HG02642 (cell line): Measurements from ENCODE around the gene SLC18B1.

Experiments used
- ATAC-seq: cut with Tn5 transposase; IDR thresholded peaks from one replicate; pipeline ENCODE4 v1.9.1; 2021; ENCODE audit warnings: mild to moderate bottlenecking; ENCODE audit not compliant: unreplicated experiment, poor library complexity

Gene SLC18B1

DNA sequence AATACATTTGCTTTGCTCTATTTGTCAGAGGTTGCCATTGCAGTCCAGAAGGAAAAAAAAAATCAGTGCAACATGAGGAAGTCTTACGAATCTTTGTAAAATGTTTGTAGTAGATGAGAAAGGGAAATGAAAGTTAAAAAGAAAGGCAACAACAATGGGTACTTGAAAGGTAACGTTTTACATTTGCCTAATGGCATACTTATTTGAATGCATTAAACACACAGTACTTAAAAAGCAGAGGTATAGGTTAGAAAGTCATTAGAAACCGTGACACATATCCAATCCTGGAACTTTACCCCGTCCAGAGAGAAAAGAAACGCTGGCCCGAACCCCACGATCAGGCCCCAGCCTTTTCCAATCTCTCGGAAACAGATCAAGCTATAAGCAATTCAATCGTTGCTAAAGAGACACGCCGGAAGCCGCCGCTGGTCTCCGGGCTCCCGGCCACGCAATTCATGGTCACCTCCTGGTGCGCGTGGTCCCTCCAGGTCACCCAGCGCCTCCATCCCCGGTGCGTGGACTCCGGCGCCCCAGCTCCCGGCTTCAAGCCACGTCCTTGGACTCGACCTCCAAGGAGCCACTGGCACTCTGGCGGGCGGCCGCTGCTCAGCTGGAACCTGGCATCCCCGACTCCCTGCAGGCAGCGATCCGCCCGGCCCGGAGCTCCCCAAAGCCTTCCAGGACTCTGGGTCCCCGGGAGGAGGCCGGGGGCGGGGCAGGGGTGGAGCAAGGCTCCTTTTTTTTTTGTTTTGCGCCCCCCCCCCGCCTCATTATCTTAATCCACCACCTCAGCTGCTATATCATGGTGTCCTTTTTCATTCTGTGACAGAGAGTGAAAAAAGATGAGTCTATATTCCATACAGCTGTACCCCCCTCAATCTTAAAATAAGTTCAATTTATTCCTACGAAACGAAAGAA, at the start of gene SLC18B1:
TSS of gene SLC18B1 (minus strand) at position 687 of the 918 bp plus-strand sequence. CDS start at position 506, 181 bp downstream.
- ATAC-seq: peak; percentile 65

DNA sequence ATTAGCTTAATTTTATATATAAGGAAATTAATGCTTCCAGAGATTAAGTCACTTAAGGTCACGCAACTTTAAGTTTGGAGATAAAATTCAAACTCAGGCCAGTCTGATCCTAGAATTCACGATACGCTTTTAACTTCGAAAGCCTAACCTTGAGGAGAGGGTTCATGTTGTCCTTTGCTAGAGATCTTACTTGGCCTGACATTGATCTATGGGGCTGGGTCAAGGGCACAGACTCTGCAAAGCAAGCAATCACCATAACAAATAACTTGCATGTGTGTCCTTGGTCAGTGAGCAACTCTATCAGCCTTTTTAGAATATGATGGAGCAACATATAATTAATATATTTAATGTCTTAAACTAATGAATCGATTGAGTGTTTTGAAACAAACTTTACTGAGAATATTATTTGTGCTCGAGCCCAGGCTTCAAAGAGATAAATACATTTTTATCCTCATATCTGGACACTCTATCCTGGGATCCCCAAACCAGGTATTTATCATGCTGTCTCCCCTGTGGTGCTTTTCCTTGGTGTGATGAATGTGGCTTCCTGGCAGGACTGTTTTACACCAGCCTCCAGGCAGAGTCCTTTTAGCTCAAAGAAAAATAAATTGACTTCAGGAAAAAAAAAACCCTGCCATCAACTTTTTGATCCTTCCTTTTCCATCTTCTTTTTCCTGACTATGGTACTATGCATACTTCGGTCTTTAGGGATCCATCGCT, 45.0 kb upstream of the SLC18B1 start:
- ATAC-seq: no peak

DNA sequence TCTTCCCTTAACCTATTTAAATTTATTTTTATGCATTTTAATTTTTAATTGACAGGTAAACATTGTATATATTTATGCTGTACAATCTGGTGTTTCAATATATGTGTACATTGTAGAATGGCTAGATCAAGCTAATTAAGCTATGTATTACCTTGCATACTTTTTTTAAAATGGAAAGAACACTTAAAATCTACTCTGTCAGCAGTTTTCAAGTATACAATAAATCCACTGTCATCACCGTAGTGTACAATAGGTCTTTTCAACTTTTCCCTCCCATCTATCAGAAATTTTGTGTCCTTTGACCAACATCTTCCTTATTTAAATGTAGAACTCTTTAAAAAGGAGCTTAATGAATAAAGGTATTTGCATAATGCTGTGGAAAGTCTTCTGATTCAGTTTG, 43.5 kb upstream of the SLC18B1 start:
- no peak for ATAC-seq

DNA sequence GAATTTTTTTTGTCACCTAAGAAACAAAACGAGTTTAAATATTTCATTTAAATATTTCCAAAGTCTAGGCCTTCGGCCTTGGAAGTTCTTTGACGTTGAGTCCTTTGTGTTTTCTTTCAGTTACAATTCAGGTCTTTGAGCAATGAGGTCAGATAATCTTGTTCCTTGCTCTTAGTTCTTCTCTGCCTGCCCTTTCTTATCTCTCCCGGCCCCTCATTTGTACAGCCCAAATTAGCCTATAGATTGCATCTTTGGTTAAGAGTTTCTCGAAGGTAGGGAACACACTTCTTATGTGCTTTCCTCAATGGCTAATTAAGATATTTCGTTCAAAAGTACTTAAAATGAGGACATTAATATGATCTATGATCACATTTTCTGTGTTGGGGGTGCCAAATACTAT, 34.5 kb upstream of the SLC18B1 start:
- no peak for ATAC-seq

DNA sequence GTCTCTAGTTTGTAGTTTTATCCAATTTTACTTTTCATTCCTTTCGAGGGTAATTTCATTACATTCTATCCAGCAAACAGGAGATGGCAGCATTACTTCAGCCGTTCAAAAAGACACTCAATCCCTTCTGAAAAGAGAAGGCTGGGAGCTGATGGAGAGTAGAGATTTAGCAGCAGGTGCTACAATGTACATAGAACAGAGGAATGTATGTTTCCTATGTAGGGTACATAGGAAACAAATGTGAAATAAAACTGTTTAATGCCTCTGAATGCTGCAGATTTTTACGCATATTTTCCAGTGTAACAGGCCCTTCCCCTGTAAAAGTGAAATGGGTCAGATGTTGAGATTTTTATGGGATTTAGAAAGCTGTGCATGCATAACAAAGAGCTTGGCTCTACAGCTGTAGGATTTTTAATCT, 31.9 kb upstream of the SLC18B1 start:
- ATAC-seq: no peak

DNA sequence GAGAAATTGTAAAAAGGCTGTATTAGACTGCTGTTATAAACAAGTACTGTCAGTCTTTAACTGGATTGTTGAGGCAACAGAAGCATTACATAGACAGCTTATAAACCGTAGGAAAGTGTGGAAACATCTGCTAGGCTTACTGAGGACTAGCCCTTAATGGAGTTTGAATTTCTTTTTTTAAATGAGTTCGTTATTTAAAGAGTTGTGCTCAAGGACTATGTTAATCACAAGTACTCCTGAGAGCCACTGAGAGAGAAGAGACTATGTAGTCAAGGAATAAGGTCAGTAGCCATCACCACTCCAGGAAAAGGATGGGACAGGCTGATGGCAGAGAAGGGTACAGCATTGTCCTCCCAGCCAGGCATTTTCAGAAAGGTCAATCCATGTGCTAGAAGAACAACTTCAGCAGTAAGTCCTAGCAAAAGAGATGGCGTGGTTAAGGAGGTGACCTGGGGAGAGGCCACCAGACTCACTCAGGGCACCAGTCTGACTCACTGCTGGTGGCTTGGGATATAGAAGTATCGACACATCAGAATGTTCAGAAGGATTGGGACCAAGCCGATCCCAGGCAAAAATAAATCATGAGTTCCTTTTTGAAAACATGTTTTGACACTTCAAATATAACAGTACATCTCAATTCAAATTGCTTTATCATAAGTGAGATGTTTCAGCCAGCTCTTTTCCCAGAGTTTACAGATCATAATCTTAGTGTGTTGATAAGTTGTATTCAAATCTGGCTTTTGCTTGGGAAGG, 22.4 kb upstream of the SLC18B1 start:
- no peak for ATAC-seq

DNA sequence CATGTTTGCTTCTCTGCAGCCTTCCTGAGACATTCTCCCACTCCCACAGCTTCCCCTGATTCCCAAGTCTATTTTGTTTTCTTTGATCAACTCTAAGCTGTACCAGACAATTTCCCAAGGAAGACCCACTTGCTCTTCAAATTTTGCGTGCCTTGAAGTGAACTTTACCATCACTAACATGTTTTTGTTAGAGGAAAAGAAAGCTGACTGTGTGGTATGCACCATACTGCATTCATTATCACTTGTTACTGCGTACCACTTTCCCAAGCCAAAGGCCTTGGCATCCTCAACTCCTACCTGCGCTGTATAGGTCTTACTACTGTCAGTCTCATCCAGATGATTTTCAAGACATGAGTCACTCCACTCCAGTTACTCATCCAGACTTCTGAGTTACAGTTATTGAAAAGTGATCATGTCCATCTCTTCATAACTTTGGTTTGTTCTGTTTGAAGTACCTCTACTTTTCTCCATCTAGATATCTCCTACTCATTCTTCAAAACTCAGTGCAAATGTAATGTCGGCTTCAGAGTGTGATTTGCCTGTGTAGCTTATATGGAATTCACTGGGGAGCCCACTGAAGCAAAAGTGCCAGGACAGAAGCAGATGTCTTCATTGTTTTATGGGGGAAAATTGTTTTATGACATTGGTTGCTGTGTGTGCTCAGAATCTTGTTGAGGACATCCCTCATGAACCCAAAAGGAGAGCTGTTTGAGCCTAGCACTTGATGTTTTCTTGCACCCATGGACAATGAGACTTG, 21.1 kb upstream of the SLC18B1 start:
- ATAC-seq: no peak

DNA sequence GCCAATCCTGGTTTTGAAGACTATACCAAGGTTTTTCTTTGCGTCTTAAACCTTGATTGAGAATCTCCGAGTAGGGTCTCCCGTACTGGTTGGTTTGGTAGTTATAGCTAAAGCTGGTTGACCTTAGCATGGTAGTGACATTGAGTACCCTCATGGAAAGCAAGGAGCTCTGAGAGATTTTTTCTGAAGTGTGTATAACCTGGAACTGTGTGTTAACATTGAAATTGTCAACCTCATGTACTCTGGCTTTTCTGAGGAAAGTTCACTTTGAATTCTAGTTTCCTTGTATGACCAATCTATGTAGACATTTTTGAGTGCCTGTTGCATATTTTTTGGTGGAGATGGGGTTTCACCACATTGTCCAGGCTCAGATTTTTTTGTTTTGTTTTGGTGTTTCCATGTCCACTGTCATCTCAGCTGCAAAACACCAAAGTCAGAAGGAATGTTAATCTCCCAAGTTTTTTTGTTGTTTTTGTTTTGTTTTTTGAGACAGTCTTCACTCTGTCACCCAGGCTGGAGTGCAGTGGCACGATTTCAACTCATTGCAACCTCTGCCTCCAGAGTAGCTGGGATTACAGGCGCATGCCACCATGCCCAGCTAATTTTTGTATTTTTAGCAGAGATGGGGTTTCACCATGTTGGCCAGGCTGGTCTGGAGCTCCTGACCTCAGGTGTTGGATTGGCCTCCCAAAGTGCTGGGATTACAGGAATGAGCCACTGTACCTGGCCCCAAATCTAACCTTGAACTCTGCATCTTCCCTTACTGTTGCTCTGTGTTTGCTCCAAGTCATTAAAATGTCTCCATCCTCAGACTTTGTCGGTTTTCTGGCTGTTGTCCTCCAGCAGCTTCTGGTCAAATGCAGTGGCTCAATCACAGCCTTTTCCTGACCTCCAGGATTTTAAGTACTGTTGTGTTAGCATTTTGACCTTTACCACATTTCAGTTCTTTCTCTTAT, 20.2 kb upstream of the SLC18B1 start:
- no peak for ATAC-seq

DNA sequence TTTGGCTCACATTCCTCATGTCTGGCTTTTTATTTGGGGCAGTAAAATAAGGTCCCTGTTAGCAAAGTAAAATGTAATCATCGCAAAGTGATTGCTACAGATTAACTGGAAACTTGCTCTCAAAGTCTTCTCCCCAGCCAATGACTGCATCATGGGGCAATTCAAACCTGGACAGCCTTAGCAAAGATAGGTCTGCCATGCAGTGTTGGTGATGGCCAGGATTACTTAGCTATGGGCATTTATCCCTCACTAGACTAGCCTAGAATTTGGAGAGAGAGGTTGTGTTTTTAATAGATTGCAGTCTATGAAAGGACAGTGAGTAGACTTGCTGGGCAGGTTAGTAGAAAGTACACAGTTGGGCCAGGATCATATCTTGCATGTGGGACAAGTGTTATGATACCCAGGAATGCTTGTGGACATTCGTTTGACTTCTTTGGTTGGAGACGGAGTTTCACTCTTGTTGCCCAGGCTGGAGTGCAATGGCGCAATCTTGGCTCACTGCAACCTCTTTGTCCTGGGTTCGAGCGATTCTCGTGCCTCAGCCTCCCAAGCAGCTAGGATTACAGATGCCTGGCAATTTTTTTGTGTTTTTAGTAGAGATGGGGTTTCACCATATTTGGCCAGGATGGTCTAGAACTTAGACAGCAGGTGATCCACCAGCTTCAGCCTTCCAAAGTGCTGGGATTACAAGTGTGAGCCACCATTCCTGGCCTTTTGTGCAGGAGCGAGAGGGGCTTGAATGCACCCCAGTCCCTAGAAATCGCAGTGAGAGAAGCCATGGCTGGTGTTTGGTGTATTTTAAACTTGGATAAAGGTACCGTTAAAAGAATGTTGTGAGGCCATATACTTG, 19.3 kb upstream of the SLC18B1 start:
- ATAC-seq: no peak

DNA sequence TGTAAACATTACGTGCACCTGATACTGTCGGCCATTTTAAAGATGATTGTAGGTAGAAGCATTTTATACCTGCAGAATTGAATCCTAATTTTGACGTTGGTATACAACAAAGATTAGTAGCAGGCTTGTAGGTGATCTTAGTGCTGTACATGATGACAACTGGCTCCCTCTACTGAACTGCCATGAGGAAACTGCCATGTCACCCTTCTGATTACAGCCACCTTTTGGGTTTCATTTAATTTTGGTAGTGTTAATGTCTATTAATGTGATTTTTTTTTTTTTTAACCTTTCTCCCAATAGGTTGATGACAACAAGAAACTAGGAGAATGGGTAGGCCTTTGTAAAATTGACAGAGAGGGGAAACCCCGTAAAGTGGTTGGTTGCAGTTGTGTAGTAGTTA, 18.2 kb upstream of the SLC18B1 start:
- no peak for ATAC-seq

DNA sequence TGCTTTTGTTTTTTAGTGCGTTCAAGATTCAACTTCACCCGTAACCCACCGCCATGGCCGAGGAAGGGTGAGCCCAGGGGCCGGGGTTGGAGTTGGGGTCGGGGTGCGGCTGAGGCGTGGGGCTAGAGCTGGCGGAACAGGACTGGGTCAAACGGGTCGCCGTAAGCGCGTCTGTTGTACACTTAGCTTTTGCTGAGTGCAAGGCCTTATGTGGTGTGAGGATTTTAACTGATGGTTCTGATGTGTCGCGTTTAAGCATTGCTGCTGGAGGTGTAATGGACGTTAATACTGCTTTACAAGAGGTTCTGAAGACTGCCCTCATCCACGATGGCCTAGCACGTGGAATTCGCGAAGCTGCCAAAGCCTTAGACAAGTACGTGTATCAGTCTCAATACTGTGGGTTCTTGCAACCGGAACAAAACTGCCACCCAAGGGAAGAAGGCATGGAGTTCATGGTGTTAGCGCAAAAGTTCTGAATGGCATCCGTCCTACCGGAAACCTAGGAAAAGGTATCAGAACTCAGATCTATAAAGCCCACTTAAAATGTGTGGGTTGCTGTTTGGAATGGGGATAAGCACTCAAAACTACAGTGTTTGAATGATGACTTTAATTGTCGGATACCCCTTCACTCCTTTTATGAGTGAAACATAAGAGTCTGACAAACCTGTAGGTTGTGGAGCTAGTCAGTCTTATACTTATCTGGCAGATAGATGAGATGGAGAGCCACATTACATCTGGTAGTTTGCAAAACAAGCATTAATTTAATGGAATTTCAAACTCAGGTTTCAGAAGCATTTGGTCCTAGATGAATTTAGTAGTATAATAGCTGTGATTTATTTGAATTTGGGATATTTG, 16.5 kb upstream of the SLC18B1 start:
- peak; percentile 23 for ATAC-seq

DNA sequence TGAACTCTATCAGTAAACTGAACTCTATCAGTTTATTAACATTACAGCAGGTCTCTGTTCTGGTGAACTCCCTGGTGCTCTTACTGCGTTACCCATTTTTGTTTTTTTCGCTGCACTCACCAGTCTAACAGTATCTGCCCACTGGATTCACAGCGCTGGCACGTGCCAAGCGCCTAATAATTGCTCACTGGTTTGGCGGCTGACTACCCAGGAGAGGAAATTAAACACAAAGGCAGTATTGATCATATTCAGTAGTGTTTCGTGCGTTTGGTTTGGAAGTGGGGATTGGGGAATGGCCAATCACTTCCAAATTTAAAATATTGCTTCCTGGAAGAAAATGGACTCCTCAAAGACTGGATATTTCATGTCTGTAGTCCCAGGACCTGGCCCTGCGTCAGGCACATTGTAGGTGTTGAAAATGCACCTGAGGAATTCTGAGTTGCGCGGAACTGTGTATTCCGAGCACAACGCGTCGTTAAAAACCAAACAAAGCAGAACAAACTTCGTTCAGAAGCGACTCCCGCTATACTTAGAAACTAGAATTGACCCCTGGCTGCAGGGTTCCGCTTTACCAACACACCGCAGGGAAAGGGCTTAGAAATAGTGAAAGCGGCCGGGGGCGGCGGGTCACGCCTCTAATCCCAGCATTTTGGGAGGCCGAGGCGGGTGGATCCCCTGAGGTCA, 14.9 kb upstream of the SLC18B1 start:
- peak; percentile 27 for ATAC-seq

DNA sequence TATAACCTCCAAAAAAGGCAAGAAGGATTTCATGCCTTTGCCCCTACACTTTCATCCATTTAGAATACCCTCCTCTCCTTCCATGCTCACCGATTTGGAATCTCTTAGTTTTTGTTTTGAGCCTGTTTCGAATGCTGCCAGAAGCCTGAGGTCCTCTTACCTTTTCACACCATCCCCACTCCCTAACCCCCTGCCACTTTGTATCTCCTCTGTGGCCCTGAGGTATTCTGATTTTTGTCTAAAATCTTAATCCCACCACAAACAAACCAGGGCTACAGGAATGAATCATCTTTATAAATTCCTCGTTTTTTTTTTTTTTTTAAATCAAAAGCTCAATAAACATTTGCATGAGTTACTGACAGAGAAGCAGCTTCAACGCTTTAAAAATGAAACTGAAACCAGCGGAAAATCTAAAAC, 14.3 kb upstream of the SLC18B1 start:
- peak; percentile 5 for ATAC-seq

DNA sequence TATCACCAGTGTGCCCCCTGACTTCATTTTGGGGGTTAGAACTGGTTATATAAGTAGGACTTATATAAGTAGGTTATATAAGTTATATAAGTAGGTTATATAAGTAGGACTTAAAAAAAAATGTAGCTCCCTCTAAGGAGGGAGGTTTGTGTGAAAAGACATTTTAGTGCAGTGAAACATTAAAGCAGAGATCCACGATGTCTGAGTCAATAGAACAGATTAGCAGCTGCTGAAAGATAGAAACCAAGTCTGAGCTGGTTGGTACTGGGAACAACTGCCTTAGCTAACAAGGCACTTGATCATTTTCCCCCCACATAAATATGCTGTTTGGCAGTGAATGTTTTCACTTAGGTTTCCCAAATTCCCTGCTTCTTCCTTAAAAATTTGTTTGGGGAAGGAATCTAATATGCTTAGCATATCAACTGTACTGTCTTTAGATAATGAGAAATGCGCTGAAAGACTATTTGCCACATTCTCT, 13.9 kb upstream of the SLC18B1 start:
- ATAC-seq: no peak

DNA sequence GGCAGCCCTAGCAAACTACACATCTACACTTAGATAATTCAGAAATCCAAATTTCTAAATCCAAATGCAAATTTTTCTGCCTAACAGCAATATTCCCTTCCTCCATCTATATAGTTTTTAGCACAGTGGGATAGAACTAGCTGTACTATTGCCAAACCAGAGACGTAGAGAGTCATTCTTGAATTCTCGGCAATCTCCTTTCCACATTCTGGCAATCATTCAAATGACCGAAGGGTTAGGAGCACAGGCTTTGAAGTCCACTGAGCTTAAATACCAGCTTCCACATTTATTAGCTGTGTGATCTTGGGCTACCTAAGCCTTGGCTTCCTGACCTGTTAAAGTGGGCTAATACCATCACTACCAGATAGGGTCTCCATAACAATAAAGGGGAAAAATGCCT, 12.8 kb upstream of the SLC18B1 start:
- no peak for ATAC-seq

DNA sequence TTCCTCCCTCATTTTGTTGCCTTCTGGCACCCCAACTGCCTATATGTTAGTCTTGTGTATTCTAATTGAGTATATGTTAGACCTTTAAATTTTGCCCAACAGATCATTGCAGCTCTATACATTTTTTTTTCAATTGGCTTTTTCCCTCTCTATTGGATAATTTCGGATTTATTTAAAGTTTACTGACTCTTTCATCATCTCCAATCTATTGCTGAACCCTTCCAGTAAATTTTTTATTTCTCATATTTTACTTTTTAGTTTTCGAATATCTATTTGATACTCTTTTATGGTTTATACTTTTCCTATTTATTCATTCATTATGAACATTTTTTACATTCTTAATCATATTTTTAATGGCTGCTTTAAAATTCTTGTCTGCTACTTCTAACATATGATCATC, 7.1 kb upstream of the SLC18B1 start:
- no peak for ATAC-seq
